Fibroblast of lung (primary cell): ENCODE data around the gene ACSL3. TPM values are rescaled to one million over a fixed set of nuclear protein-coding genes. Genes with fewer than 3 reads are reported as not detected.

ENCODE experiments used
- DNase-seq, 2 donors: peaks; one replicate each; pipeline versions ENCODE4 v3.0.0 to v3.0.0-alpha.2; 2010; ENCODE audit warnings: low read depth in 2 of 2
- H2AFZ ChIP-seq: 2 replicates; pipeline ENCODE4 v1.5.1; 2012; ENCODE audit warnings: low read length, control low read depth, inconsistent platforms
- H3K27ac ChIP-seq: 2 replicates; pipeline ENCODE4 v1.5.1; 2011; ENCODE audit warnings: low read length, control low read depth; ENCODE audit not compliant: insufficient read depth
- H3K27me3 ChIP-seq: 2 replicates; pipeline ENCODE4 v1.5.1; 2011; ENCODE audit warnings: mild to moderate bottlenecking, low read length; ENCODE audit not compliant: control insufficient read depth, insufficient read depth
- H3K36me3 ChIP-seq: 2 replicates; pipeline ENCODE4 v1.5.1; 2011; ENCODE audit warnings: low read length; ENCODE audit not compliant: control insufficient read depth, insufficient read depth
- H3K4me1 ChIP-seq: 2 replicates; pipeline ENCODE4 v1.5.1; 2011; ENCODE audit warnings: low read length; ENCODE audit not compliant: control insufficient read depth, insufficient read depth; ENCODE audit errors: extremely low read depth
- H3K4me2 ChIP-seq: 2 replicates; pipeline ENCODE4 v1.5.1; 2011; ENCODE audit warnings: low read length, control low read depth; ENCODE audit not compliant: insufficient read depth; ENCODE audit errors: extremely low read depth
- H3K4me3 ChIP-seq, 4 experiments: fragments of 200-600 bp in 1 of 4; sonication (generic) in 1 of 4; replicated peaks in 1 of 4; 2 replicates each; pipeline ENCODE4 v1.5.1; 2011 to 2016; ENCODE audit warnings: low read length in 4 of 4, low read depth in 3 of 4, mild to moderate bottlenecking in 3 of 4, control low read depth in 2 of 4, inconsistent platforms in 1 of 4, mixed read lengths in 1 of 4; ENCODE audit not compliant: insufficient read depth in 1 of 4; ENCODE audit errors: control extremely low read depth in 1 of 4
- H3K79me2 ChIP-seq: 2 replicates; pipeline ENCODE4 v1.5.1; 2012; ENCODE audit warnings: mild to moderate bottlenecking, low read length, inconsistent platforms; ENCODE audit not compliant: control insufficient read depth, insufficient read depth
- H3K9ac ChIP-seq: 2 replicates; pipeline ENCODE4 v1.5.1; 2011; ENCODE audit warnings: mild to moderate bottlenecking, low read length, control low read depth; ENCODE audit not compliant: insufficient read depth
- H3K9me3 ChIP-seq: 2 replicates; pipeline ENCODE4 v1.5.1; 2012; ENCODE audit warnings: low read depth, low read length; ENCODE audit not compliant: control insufficient read depth, insufficient read depth
- H4K20me1 ChIP-seq: 2 replicates; pipeline ENCODE4 v1.5.1; 2011; ENCODE audit warnings: low read length; ENCODE audit not compliant: control insufficient read depth, insufficient read depth; ENCODE audit errors: extremely low read depth
- CTCF ChIP-seq, 2 donors: IDR thresholded peaks in 1 of 2; conservative IDR thresholded peaks in 1 of 2; 1 replicate in 1 of 2; 2 replicates in 1 of 2; pipeline ENCODE4 v1.5.1; 2011 to 2012; ENCODE audit warnings: low read length in 2 of 2, control low read depth in 1 of 2, inconsistent platforms in 1 of 2, low read depth in 1 of 2, mild to moderate bottlenecking in 1 of 2
- EZH2 ChIP-seq: IDR thresholded peaks from 2 replicates; pipeline ENCODE4 v1.5.1; 2012; ENCODE audit warnings: low read length, control low read depth, mild to moderate bottlenecking; ENCODE audit errors: missing control alignments
- polyA minus RNA-seq: library from RNA; depleted of rRNA, polyadenylated mRNA; stranded (reverse); fragments of >200 nt; gene quantifications from 2 replicates; pipeline ENCODE4 v1.2.3, GENCODE V29; 2011; ENCODE audit warnings: low replicate concordance
- polyA plus RNA-seq, 2 donors: library from polyadenylated mRNA; depleted of rRNA in 1 of 2; stranded (reverse) in 1 of 2; unstranded in 1 of 2; fragments of >200 nt; gene quantifications; 2 replicates each; pipeline ENCODE4 v1.2.1, GENCODE V29; 2011 to 2012; ENCODE audit warnings: missing spikeins in 1 of 2
- total RNA-seq: library from RNA; depleted of rRNA; stranded (reverse); fragments of >200 nt; gene quantifications from 2 replicates; pipeline ENCODE4 v1.2.1, GENCODE V29; 2014

Gene ACSL3
- total RNA-seq (233 and 377 TPM in 2 replicates), polyA plus RNA-seq (119 and 147 TPM in 2 replicates), polyA minus RNA-seq (104 and 159 TPM in 2 replicates)
- polyA plus RNA-seq (2012) = 109 and 119 TPM in 2 replicates

GRCh38 chr2:222860740-222861410 is at the start of gene ACSL3:
Gene ACSL3, plus strand, starts transcription at chr2:222861036. Its CDS starts 47,737 bp downstream, at chr2:222908773.
- no peaks in the 10 kb centered on the region for H3K9me3 ChIP-seq
- TF ChIP-seq EZH2 = no peak
- TF ChIP-seq CTCF (conservative IDR thresholded peaks at IDR 0.05 in 1 of 2, IDR thresholded peaks at IDR 0.05 in 1 of 2; ENCODE audit: low read depth in 1 of 2, low read length in 2 of 2) = no peak
- H3K27ac ChIP-seq = peak within 1 kb of the TSS; percentile 90
- DNase-seq = peak; percentile 92 to 94
- H3K4me1 ChIP-seq = peaks cover 12% of the 10 kb centered on the region
- peaks cover 8% of the 10 kb centered on the region for H4K20me1 ChIP-seq
- H3K36me3 ChIP-seq = no peaks in the 10 kb centered on the region
- no peaks in the 10 kb centered on the region for H3K27me3 ChIP-seq
- H2AFZ ChIP-seq = peak within 1 kb of the TSS; percentile 29
- peaks cover 50% of the 10 kb centered on the region for H3K79me2 ChIP-seq
- H3K4me2 ChIP-seq = peak within 1 kb of the TSS; percentile 94
- H3K4me3 ChIP-seq = peak within 1 kb of the TSS; percentile 73 to 96 (median 90)
- H3K9ac ChIP-seq = peak within 1 kb of the TSS; percentile 90

DNA sequence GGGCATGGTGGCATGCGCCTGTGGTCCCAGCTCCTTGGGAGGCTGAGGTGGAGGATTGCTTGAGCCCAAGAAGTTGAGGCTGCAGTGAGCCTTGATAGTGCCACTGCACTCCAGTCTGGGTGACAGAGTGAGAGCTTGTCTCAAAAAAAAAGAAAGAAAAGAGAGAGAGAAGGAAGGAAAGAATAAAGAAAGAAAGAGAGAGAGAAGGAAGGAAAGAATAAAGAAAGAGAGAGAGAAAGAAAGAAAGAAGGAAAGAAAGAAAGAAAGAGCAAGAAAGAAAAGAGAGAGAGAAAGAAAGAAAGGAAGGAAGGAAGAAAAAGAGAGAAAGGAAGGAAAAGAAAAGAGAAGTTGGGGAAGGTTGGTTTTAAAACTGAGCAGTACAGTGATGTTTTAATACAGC is 49.0 kb upstream of the ACSL3 start:
- peaks cover 4% of the 10 kb centered on the region for H3K27me3 ChIP-seq
- no peaks in the 10 kb centered on the region for H3K36me3 ChIP-seq
- no peak overlapping the region for H3K27ac ChIP-seq
- no peak overlapping the region for H3K4me2 ChIP-seq
- no peaks in the 10 kb centered on the region for H4K20me1 ChIP-seq
- H3K79me2 ChIP-seq = no peaks in the 10 kb centered on the region
- TF ChIP-seq CTCF (conservative IDR thresholded peaks at IDR 0.05 in 1 of 2, IDR thresholded peaks at IDR 0.05 in 1 of 2; ENCODE audit: low read depth in 1 of 2, low read length in 2 of 2) (no peak), EZH2 (no peak)
- no peak for DNase-seq
- no peak overlapping the region for H3K9ac ChIP-seq
- no peaks in the 10 kb centered on the region for H3K9me3 ChIP-seq
- no peak overlapping the region for H2AFZ ChIP-seq
- H3K4me1 ChIP-seq = no peaks in the 10 kb centered on the region
- H3K4me3 ChIP-seq = no peak overlapping the region

GRCh38 chr2:222813177-222813843 is 47.5 kb upstream of the ACSL3 start:
- Histone ChIP-seq H3K4me1 (no peaks in the 10 kb centered on the region), H3K4me2 (no peak overlapping the region), H3K9ac (no peak overlapping the region), H3K36me3 (no peaks in the 10 kb centered on the region), H3K4me3 (no peak overlapping the region), H3K27ac (no peak overlapping the region), H3K9me3 (no peaks in the 10 kb centered on the region), H4K20me1 (no peaks in the 10 kb centered on the region), H2AFZ (no peak overlapping the region), H3K27me3 (peaks cover 4% of the 10 kb centered on the region), H3K79me2 (no peaks in the 10 kb centered on the region)
- TF ChIP-seq EZH2 (no peak), CTCF (conservative IDR thresholded peaks at IDR 0.05 in 1 of 2, IDR thresholded peaks at IDR 0.05 in 1 of 2; ENCODE audit: low read depth in 1 of 2, low read length in 2 of 2) (no peak)
- DNase-seq = no peak
